ENCODE measurements around the gene SMAD3. TPM values are rescaled to one million over a fixed set of nuclear protein-coding genes. Genes with fewer than 3 reads are reported as not detected.
A peak's percentile ranks its signal among the peaks of the same experiment; 100 is the strongest.

Gene SMAD3
- total and polyA plus RNA-seq, 4 donors, result 4.0 to 12.2 (median 5.5) TPM

- H3K9ac ChIP-seq (ENCODE audit: low read depth in 1 of 2, low read length in 2 of 2), result no peak overlapping the region
- WGBS, result 87% methylated on average over 9 of the region's 9 CpGs
- peaks cover 2 to 38% (median 10%) of the 10 kb centered on the region in 4 donors for H3K36me3 ChIP-seq (ENCODE audit: control insufficient read depth in 4 of 4, insufficient read depth in 3 of 4, low read depth in 1 of 4, low read length in 3 of 4)
- TF ChIP-seq RXRA (IDR thresholded peaks at IDR 0.05), result no peak
- TF ChIP-seq CTCF (IDR thresholded peaks at IDR 0.05; ENCODE audit: low read depth, low read length, missing input control), result no peak
- TF ChIP-seq TAF1 (conservative IDR thresholded peaks at IDR 0.05), result no peak
- TF ChIP-seq, protein P1, sequence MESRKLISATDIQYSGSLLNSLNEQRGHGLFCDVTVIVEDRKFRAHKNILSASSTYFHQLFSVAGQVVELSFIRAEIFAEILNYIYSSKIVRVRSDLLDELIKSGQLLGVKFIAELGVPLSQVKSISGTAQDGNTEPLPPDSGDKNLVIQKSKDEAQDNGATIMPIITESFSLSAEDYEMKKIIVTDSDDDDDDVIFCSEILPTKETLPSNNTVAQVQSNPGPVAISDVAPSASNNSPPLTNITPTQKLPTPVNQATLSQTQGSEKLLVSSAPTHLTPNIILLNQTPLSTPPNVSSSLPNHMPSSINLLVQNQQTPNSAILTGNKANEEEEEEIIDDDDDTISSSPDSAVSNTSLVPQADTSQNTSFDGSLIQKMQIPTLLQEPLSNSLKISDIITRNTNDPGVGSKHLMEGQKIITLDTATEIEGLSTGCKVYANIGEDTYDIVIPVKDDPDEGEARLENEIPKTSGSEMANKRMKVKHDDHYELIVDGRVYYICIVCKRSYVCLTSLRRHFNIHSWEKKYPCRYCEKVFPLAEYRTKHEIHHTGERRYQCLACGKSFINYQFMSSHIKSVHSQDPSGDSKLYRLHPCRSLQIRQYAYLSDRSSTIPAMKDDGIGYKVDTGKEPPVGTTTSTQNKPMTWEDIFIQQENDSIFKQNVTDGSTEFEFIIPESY (IDR thresholded peaks at IDR 0.05), result no peak
- TF ChIP-seq SP1 (IDR thresholded peaks at IDR 0.05), result no peak
- TF ChIP-seq REST (IDR thresholded peaks at IDR 0.05), result no peak
- TF ChIP-seq RAD21 (IDR thresholded peaks at IDR 0.05), result no peak
- no peak for TF ChIP-seq MAX (IDR thresholded peaks at IDR 0.05)
- TF ChIP-seq HNF4A (conservative IDR thresholded peaks at IDR 0.05), result no peak
- TF ChIP-seq ATF3 (IDR thresholded peaks at IDR 0.05), result no peak
- TF ChIP-seq YY1 (IDR thresholded peaks at IDR 0.05), result no peak
- TF ChIP-seq NR2F2 (IDR thresholded peaks at IDR 0.05), result no peak
- no peak for TF ChIP-seq FOXA1 (IDR thresholded peaks at IDR 0.05)
- no peak for TF ChIP-seq EGR1 (IDR thresholded peaks at IDR 0.05; ENCODE audit: low read depth in 2 of 2)
- no peak for TF ChIP-seq JUND (IDR thresholded peaks at IDR 0.05)
- no peak for TF ChIP-seq FOXA2 (IDR thresholded peaks at IDR 0.05)
- TF ChIP-seq HNF4G (IDR thresholded peaks at IDR 0.05), result no peak
- peaks cover 0 to 5% (median under 1%) of the 10 kb centered on the region in 4 donors for H3K4me1 ChIP-seq (ENCODE audit: control insufficient read depth in 4 of 4, insufficient read depth in 4 of 4, low read length in 3 of 4)
- no peaks in the 10 kb centered on the region for H3K27me3 ChIP-seq (ENCODE audit: control insufficient read depth in 4 of 4, insufficient read depth in 4 of 4, low read length in 3 of 4)
- DNase-seq (ENCODE audit: low spot score), result no peak
- peak overlapping the region in 1 of 2 donors; percentile 20 for H3K27ac ChIP-seq (ENCODE audit: low read depth in 1 of 2, low read length in 2 of 2)
- no peaks in the 10 kb centered on the region for H3K9me3 ChIP-seq (ENCODE audit: control insufficient read depth in 4 of 4, low read length in 3 of 4)
- no peak overlapping the region for H3K4me3 ChIP-seq (ENCODE audit: low read depth in 1 of 3, low read length in 3 of 3)
Observed at GRCh38 chr15:67174864-67175573, 109.6 kb downstream of the SMAD3 start.

Measured in liver (tissue), 9 donors.